ENCODE results near the gene C20orf144.

DNA sequence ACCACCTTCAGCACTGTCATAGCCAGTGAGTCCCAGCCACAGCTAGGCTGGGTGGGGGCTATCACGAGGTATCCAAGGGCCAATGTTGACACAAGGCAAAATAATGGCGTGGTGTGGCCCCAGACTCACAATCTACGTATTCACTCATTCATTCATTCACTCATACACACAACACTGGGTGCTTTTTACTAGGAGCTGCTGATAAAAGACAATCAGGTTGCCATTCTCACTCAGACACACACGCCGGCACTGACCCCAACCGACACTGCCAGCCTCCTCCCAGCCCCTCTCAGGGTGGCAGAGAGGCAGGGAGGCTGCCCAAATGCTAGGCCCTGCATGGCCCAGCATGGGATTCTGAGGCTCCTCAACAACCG, 1.5 kb upstream of the C20orf144 start:
- TF ChIP-seq SIN3A (IDR thresholded peaks at IDR 0.05; ENCODE audit: borderline replicate concordance, insufficient read depth, low read depth, low read length), result no peak
- TF ChIP-seq, protein P1, sequence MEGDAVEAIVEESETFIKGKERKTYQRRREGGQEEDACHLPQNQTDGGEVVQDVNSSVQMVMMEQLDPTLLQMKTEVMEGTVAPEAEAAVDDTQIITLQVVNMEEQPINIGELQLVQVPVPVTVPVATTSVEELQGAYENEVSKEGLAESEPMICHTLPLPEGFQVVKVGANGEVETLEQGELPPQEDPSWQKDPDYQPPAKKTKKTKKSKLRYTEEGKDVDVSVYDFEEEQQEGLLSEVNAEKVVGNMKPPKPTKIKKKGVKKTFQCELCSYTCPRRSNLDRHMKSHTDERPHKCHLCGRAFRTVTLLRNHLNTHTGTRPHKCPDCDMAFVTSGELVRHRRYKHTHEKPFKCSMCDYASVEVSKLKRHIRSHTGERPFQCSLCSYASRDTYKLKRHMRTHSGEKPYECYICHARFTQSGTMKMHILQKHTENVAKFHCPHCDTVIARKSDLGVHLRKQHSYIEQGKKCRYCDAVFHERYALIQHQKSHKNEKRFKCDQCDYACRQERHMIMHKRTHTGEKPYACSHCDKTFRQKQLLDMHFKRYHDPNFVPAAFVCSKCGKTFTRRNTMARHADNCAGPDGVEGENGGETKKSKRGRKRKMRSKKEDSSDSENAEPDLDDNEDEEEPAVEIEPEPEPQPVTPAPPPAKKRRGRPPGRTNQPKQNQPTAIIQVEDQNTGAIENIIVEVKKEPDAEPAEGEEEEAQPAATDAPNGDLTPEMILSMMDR (IDR thresholded peaks at IDR 0.05), result no peak
- TF ChIP-seq, protein P2, sequence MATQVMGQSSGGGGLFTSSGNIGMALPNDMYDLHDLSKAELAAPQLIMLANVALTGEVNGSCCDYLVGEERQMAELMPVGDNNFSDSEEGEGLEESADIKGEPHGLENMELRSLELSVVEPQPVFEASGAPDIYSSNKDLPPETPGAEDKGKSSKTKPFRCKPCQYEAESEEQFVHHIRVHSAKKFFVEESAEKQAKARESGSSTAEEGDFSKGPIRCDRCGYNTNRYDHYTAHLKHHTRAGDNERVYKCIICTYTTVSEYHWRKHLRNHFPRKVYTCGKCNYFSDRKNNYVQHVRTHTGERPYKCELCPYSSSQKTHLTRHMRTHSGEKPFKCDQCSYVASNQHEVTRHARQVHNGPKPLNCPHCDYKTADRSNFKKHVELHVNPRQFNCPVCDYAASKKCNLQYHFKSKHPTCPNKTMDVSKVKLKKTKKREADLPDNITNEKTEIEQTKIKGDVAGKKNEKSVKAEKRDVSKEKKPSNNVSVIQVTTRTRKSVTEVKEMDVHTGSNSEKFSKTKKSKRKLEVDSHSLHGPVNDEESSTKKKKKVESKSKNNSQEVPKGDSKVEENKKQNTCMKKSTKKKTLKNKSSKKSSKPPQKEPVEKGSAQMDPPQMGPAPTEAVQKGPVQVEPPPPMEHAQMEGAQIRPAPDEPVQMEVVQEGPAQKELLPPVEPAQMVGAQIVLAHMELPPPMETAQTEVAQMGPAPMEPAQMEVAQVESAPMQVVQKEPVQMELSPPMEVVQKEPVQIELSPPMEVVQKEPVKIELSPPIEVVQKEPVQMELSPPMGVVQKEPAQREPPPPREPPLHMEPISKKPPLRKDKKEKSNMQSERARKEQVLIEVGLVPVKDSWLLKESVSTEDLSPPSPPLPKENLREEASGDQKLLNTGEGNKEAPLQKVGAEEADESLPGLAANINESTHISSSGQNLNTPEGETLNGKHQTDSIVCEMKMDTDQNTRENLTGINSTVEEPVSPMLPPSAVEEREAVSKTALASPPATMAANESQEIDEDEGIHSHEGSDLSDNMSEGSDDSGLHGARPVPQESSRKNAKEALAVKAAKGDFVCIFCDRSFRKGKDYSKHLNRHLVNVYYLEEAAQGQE (IDR thresholded peaks at IDR 0.05; ENCODE audit: insufficient read depth in 1 of 2, low read depth in 2 of 2, low read length in 1 of 2), result no peak
